ENCODE measurements around the gene COL4A2. TPM values are rescaled to one million over a fixed set of nuclear protein-coding genes. Genes with fewer than 3 reads are reported as not detected.

COL4A2 gene
- total RNA-seq, 1 experiment from 2014 or later: 66.0 TPM

DNA sequence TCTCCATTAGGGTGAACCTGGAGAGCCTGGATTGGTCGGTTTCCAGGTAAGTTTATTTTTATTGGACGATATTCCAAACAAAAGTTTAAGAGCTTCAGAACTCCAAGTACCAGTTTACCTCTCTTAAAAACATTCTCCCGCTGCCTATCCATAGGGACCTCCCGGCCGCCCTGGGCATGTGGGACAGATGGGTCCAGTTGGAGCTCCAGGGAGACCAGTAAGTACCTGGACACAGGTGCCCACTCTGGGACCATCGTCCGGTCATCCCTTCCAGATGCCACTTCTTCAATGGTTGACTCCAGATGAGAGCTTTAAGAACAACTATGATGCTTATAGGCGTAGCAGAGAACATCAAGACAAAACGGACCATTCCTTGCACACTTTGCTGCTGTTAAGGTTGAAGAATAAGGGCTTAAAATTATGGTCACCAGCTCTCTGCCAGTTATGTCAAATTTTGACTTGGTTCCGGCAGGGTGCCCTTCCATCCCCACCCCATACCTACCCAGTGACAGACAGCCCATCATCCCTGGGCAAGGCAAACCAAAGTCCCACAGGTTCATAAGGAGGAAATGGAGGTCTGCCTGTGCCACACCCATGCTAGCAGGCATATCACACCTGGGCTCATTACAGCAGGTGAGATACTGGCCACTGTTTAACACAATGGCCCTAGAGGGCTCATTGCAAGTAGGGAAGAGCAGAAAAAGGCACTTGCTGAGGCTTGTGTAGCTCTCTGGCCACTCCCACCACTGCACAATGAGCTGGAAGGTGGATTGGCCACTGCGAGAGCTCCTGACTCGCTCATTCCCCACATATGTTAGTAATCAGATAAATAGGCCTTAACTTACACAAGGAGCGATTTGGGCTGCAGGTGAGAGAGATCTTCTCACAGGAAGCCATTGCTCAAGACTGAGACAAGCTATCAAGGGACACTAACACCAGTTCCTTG lies 123.6 kb downstream of the COL4A2 start:
- no peaks in the 10 kb centered on the region for H3K27me3 Mint-ChIP-seq (ENCODE audit: insufficient read depth, unreplicated experiment)
- CTCF ChIA-PET: interaction anchor here (0.6 to 2.2 kb wide), 4 partner anchors 14 to 260 kb away, joined by 3 to 6 read pairs (median 3); no protein-coding TSS in a partner anchor
- H3K36me3 Mint-ChIP-seq (ENCODE audit: insufficient read depth, unreplicated experiment): peaks cover 20% of the 10 kb centered on the region
- H3K27ac Mint-ChIP-seq (ENCODE audit: low read depth, unreplicated experiment): no peak overlapping the region
- POLR2A ChIA-PET: no interaction called here
- intact Hi-C loops (cut with micrococcal nuclease): no loop called here
- no peak overlapping the region for H3K4me3 Mint-ChIP-seq (ENCODE audit: unreplicated experiment)
- no peaks in the 10 kb centered on the region for H3K4me1 Mint-ChIP-seq (ENCODE audit: insufficient read depth, unreplicated experiment)
- no TSS peak for BruUV-seq (replicated peaks)
- H3K9me3 Mint-ChIP-seq (ENCODE audit: unreplicated experiment): no peaks in the 10 kb centered on the region
- TF ChIP-seq, protein P1, sequence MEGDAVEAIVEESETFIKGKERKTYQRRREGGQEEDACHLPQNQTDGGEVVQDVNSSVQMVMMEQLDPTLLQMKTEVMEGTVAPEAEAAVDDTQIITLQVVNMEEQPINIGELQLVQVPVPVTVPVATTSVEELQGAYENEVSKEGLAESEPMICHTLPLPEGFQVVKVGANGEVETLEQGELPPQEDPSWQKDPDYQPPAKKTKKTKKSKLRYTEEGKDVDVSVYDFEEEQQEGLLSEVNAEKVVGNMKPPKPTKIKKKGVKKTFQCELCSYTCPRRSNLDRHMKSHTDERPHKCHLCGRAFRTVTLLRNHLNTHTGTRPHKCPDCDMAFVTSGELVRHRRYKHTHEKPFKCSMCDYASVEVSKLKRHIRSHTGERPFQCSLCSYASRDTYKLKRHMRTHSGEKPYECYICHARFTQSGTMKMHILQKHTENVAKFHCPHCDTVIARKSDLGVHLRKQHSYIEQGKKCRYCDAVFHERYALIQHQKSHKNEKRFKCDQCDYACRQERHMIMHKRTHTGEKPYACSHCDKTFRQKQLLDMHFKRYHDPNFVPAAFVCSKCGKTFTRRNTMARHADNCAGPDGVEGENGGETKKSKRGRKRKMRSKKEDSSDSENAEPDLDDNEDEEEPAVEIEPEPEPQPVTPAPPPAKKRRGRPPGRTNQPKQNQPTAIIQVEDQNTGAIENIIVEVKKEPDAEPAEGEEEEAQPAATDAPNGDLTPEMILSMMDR (IDR thresholded peaks at IDR 0.05; ENCODE audit: unreplicated experiment): no peak
- DNase-seq (ENCODE audit: unreplicated experiment): no peak

DNA sequence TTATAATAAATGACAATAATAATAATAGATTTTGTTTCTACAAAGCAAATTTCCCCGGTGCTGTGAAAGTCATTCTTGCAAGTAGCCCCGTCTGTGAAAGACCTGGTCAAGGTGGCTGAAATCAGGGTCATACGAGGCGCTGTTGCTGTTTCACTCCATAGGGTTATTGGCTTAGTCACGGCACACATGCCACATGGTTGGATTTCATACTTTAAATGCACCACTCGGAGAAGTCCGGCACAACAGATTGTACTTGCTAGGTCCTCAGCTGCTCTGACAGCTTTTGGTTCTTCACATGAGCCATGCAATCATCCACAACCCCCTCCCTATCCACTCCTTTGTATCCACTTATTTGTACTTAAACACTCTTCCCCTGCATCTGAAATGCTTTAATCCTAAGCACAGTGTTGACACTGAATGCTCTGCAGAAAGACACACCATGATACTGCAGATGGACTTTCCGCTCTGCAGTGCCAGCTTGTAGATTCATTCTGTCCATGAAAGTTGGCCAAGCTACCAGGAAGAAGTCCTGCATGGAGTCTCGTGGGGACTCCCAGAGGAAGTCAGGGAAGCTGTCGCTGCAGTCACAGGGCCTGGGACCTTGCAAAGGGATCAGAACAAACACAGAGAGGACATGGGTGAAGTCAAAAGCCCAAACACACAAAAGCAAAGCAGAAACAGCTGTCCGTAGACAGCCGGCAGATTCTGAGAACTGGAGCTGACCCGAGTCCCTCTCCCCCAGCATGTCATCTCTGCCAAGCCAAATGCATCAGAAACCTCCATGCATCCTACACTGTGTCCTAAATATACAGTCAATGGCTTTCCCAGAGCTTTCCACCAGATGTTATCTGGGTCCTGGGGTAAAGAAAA lies 124.6 kb downstream of the COL4A2 start:
- TF ChIP-seq, protein P1 (IDR thresholded peaks at IDR 0.05; ENCODE audit: unreplicated experiment): no peak
- POLR2A ChIA-PET: interaction anchor here (1.1 kb wide), 1 partner anchor 130 kb away, joined by 3 read pairs; the partner anchor contains the start of gene RAB20
- no peak overlapping the region for H3K27ac Mint-ChIP-seq (ENCODE audit: low read depth, unreplicated experiment)
- no TSS peak for BruUV-seq (replicated peaks)
- H3K4me3 Mint-ChIP-seq (ENCODE audit: unreplicated experiment): no peak overlapping the region
- H3K36me3 Mint-ChIP-seq (ENCODE audit: insufficient read depth, unreplicated experiment): peaks cover 26% of the 10 kb centered on the region
- H3K27me3 Mint-ChIP-seq (ENCODE audit: insufficient read depth, unreplicated experiment): no peaks in the 10 kb centered on the region
- intact Hi-C loops (cut with micrococcal nuclease): no loop called here
- CTCF ChIA-PET: interaction anchor here (0.6 to 2.2 kb wide), 2 partner anchors 13 to 17 kb away, joined by 3 to 6 read pairs; no protein-coding TSS in a partner anchor
- DNase-seq (ENCODE audit: unreplicated experiment): no peak
- H3K4me1 Mint-ChIP-seq (ENCODE audit: insufficient read depth, unreplicated experiment): no peaks in the 10 kb centered on the region
- no peaks in the 10 kb centered on the region for H3K9me3 Mint-ChIP-seq (ENCODE audit: unreplicated experiment)

DNA sequence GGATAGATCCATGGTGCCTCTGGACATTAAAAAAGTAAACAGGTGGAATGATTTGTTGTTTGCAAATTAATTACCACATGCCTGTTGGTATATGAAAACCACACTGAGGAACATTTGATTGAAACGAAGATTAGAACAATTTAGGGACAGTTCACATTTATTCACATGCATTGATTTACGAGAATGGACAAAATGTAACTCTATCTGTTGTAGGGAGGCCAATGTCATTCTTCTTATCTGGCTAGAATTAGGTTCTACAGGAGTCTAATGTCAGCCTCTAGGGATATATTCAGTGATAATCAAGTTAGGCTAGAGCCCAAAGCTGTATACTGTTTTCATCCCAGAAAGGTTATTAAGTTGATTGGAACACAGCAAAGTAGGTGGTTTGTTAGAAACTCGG lies 125.4 kb downstream of the COL4A2 start:
- no peak overlapping the region for H3K4me3 Mint-ChIP-seq (ENCODE audit: unreplicated experiment)
- POLR2A ChIA-PET: interaction anchor here (1.1 kb wide), 1 partner anchor 129 kb away, joined by 3 read pairs; the partner anchor contains the start of gene RAB20
- intact Hi-C loops (cut with micrococcal nuclease): no loop called here
- DNase-seq (ENCODE audit: unreplicated experiment): no peak
- no peaks in the 10 kb centered on the region for H3K27me3 Mint-ChIP-seq (ENCODE audit: insufficient read depth, unreplicated experiment)
- H3K9me3 Mint-ChIP-seq (ENCODE audit: unreplicated experiment): no peaks in the 10 kb centered on the region
- no peaks in the 10 kb centered on the region for H3K4me1 Mint-ChIP-seq (ENCODE audit: insufficient read depth, unreplicated experiment)
- BruUV-seq (replicated peaks): no TSS peak
- CTCF ChIA-PET: interaction anchor here (1.3 kb wide), 1 partner anchor 124 kb away, joined by 4 read pairs; no protein-coding TSS in a partner anchor
- no peak overlapping the region for H3K27ac Mint-ChIP-seq (ENCODE audit: low read depth, unreplicated experiment)
- TF ChIP-seq, protein P1 (IDR thresholded peaks at IDR 0.05; ENCODE audit: unreplicated experiment): no peak
- H3K36me3 Mint-ChIP-seq (ENCODE audit: insufficient read depth, unreplicated experiment): peaks cover 26% of the 10 kb centered on the region
